Cardiac septum (tissue), 1 donor: ENCODE measurements around the gene PIP4K2C. TPM values are rescaled to one million over a fixed set of nuclear protein-coding genes. Genes with fewer than 3 reads are reported as not detected.
"Not testable (repeated sequence)": the region's sequence is repeated elsewhere in the genome, so short reads cannot be mapped to it uniquely, and the experiment has no call there.

Experiments used
- DNase-seq: peaks from one replicate; pipeline ENCODE4 v3.0.0-alpha.2; 2020; ENCODE audit warnings: low spot score
- intact Hi-C: fragments of 100-400 bp; cut with DNase I; formaldehyde crosslinking; loops from one replicate; pipeline ENCODE4 v1.14.0; 2022
- total RNA-seq: library from RNA; stranded (reverse); fragmentation: NEBNext Ultra II Directional; extraction: Animal tissue kit (Norgen Biotek cat#: 25700); gene quantifications from one replicate; pipeline ENCODE4 v1.2.1, GENCODE V29; 2021
- donor health status: DM: no; HTN: no; CAD: no.

The PIP4K2C gene
- total RNA-seq, 1 donor from 2014 or later, result 17.9 TPM

DNA sequence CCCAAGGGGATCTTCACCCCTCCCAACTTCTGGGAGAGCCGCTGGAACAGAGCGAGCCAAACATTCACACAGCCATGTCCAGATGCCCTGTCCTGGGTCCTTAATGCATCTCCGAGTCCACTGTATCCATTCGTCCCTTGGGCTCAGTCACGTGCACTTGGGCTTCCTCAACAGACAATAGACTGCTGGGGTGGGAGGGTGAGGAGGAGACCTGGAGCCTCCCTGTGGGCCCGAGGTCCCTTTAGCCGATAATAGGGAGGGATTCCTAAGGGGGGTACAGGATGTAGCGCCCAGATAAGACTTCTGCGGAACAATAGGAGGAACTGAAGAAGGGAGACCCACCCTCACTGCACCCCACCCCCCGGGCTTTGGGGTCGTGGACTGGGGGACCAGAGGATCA, 26.9 kb downstream of the PIP4K2C start:
- DNase-seq, result peak; percentile 75
- intact Hi-C loops, result no loop called here

DNA sequence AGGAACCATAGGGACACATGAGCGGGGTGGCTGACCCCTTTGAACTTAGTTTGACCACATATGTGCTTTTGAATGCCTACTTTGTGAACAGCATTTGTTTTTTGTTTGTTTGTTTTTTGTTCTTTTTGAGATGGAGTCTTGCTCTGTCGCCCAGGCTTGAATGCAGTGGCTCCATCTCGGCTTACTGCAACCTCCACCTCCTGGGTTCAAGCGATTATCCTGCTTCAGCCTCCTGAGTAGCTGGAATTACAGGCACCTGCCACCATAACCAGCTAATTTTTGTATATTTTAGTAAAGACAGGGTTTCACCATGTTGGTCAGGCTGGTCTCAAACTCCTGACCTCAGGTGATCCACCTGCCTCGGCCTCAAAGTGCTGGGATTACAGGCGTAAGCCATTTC, 27.4 kb downstream of the PIP4K2C start:
- DNase-seq, result peak; percentile 22
- intact Hi-C loops, result not testable (repeated sequence)

DNA sequence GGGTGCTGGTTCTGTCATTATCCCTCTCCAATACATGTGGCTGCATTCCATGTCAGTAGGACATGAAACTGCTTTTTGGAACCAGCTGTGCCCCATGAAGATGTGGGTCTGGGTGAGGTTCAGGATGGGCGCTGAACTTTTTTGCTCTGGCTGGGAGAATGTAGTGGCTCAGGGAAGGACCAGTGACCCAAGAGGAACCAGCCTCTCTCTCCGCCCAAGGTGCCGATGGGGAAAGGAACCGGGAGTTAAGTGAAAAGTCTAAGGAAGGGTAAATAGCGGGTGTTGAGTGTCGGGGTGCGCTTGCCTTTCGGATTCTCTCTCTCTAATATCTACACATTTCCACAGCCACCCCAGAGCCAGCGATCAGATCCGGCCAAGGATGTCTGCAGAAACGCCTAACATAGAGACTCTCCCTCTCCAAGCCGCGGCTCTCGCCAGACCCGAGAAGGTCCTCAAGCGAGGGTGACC, 28.0 kb downstream of the PIP4K2C start:
- peak; percentile 74 for DNase-seq
- intact Hi-C loops, result no loop called here

DNA sequence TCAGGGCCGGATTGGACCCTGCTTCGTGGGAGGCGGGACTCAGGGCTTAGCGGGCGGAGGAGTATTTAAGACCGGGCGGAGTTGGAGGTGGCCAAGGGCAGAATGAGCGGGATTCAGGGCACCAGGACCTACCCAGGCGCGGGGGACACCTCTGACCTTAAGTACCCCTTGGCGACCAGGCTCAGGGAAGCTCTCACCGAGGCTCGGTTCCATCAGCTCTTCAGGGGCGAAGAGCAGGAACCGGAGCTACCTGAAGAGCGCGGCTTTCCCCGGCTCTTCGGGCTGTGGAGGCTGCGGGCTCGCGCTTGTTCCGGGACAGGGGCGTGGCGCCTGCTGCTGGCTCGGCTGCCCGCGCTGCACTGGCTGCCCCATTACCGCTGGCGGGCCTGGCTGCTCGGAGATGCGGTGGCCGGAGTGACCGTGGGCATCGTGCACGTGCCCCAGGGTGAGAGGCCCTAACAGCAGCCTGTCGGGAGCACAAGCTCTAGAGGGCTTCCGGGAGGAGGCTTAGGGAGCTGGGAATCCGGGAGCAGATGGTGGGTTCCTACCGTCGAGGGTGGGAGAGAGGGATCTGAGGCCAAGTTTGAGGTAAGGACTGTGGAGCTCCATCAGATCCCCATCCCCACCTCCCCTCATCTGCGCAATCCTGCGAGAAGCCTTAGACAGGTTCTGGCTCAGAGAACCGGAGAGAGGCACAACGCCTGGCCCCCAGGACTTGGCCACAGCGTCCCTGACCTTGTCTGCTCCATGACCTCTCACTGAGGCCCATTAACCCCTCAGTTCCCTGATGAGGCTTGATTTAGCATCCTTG, 28.6 kb downstream of the PIP4K2C start:
- peak; percentile 49 for DNase-seq
- intact Hi-C loops, result no loop called here

DNA sequence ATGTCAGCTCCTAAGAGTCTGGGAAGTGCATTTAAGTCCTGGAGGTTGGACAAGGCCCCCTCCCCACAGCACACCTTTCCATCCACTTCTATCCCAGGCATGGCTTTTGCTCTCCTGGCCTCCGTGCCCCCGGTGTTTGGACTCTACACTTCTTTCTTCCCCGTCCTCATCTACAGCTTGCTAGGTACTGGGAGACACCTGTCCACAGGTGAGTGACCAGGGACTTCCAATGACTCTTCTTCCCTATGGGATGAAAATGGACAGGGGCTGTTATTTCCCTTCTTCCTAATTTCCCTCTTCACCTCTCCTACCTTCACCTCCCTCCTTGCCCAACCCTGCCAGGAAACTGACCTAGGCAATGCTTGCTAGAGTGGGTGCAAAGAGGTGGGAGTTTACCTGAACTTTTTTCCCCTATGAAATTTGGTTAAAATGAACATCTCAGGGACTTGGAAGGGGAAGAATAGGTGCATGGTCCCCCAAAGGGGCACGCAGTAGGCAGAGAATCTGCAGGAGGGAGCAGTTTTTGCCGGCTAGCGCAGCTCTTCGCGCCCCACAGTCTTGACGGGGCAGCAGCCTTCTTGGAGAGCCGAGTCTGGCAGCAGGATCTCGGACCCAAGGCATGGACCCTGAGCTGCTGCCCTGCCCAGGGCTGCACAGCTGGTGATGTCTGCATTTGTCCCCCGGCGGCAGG, 29.4 kb downstream of the PIP4K2C start:
- intact Hi-C loops, result no loop called here
- DNase-seq, result peak; percentile 19

DNA sequence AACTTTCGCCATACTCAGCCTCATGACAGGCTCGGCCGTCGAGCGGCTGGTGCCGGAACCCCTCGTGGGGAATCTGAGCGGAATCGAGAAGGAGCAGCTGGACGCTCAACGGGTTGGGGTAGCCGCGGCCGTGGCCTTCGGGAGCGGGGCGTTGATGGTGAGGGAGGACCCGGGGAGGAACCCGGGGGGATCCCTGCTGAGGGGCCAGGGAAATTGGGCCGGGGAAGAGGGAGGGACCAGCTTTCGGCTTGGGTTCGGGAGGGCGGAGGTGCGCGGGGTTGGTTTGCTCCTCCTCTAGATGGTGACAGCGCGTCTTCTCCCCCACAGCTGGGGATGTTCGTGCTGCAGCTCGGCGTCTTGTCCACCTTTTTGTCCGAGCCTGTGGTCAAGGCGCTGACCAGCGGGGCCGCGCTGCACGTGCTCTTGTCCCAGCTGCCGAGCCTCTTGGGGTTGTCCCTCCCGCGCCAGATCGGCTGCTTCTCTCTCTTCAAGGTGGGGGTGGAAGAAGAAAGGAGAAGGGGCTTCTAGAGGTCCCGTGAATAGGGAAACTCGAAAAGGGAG, 30.0 kb downstream of the PIP4K2C start:
- intact Hi-C loops, result no loop called here
- DNase-seq, result peak; percentile 73

DNA sequence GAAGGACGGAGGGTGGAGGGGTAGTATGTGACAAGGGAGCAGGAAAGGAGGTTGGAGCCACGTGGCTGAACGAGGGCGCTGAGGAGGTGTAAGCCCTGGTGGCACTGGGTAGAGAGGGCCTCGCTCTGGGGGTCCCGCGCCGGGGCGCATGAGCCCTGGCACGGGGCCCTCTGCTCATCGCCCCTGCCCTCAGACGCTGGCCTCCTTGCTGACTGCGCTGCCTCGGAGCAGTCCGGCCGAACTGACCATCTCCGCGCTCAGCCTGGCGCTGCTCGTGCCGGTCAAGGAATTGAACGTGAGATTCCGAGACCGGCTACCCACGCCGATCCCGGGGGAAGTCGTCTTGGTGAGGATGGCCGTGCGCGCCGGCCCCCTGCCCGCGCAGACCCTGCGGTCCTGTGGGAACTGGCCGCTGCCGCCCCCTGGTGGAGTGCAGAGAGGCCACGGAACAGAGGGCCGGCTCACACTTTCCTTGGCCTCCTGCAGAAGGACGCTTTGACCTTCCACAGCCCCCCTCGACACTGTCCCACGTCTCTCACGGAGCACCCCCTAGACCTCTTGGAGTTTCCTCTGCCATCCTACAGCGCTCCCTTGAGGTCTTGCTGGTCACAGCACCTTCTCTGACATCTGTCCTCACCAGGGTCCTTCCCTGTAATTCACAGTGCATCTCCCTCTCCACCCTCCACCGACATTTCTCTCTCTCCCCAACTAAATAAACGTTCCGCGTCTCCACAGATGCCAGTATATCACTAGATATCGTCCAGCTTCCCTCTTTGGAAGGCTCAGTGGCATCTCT, 30.7 kb downstream of the PIP4K2C start:
- peak; percentile 81 for DNase-seq
- intact Hi-C loops, result loop anchor here (1.0 kb wide), 1 partner anchor 38 kb away; no protein-coding TSS in a partner anchor

DNA sequence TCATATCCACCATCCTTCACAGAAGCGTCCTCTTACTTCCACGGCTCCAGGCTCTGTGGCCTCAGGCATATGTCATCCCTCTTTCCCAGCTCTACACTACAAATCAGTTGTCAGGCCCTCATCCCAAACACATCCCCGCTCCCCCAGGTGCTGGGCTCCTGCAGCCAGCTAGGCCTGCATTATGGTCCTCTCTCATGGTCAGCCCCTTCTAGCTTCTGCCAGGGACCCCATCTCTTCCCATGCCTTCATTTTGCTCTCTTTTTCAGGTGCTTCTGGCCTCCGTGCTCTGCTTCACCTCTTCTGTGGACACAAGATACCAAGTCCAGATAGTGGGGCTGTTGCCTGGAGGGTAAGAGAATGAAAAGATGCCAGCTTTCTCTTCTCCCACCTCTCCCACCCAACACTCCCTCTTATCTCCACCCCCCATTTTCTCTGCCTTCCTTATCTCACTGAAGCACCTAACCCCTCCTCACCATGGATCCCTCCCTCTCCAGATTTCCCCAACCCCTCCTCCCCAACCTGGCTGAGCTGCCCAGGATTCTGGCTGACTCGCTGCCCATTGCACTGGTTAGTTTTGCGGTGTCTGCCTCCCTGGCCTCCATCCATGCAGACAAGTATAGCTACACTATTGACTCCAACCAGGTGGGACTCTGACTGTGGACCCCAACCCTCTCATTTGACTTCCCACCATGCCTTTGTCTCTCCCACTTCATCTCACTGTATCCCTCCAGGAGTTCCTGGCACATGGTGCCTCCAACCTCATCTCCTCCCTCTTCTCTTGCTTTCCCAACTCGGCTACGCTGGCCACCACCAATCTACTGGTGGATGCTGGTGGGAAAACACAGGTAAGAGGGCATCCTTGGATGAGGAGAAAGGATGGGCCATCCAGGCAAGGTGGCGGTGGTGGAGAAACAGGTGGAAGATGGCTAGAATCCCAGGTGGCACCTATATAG, 31.6 kb downstream of the PIP4K2C start:
- peak; percentile 44 for DNase-seq

DNA sequence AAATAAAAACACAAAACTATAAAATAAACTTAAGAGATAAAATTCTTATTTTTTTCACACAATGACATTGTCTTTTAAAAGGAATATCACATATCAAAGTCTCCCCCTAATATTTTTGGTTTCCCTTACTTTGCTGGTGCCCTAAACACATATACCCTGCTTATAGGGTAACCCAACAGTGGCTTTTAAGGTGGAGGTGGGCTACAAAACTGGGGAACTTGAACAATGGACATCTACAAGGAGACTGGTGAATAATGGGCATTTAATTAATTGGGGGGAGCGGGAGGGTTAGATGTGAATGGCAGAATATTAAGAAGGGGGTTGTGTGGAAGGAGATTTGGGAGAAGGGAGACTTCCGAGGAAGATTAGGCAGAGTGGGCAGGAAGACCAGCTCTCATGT, 32.4 kb downstream of the PIP4K2C start:
- intact Hi-C loops, result no loop called here
- DNase-seq, result peak; percentile 10

More for the DNA sequence above, 31.6 kb downstream of the PIP4K2C start:
- intact Hi-C loops, result loop anchor here (1.0 kb wide), 1 partner anchor 39 kb away; no protein-coding TSS in a partner anchor

DNA sequence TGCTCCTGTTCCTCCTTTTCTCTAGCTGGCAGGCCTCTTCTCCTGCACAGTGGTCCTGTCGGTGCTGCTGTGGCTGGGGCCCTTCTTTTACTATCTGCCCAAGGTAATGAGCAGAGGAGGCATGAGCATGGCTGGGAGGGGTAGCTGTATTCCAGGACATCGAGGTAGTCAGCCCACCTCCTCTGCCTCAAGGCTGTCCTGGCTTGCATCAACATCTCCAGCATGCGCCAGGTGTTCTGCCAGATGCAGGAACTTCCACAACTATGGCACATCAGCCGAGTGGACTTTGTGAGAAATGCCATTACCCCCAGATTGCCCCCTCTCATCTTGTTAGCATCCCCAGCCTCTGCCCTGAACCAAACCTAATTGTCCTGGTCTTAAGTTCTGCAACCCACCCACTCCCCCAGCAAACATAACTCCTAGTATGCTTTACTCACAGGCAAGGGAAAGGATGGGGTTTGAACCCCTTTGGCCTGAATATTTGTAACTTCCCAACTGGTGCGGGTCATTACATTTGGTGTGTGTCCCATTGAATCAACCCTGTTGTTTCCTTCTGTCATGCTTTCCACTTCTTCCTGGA, 32.9 kb downstream of the PIP4K2C start:
- intact Hi-C loops, result no loop called here

DNA sequence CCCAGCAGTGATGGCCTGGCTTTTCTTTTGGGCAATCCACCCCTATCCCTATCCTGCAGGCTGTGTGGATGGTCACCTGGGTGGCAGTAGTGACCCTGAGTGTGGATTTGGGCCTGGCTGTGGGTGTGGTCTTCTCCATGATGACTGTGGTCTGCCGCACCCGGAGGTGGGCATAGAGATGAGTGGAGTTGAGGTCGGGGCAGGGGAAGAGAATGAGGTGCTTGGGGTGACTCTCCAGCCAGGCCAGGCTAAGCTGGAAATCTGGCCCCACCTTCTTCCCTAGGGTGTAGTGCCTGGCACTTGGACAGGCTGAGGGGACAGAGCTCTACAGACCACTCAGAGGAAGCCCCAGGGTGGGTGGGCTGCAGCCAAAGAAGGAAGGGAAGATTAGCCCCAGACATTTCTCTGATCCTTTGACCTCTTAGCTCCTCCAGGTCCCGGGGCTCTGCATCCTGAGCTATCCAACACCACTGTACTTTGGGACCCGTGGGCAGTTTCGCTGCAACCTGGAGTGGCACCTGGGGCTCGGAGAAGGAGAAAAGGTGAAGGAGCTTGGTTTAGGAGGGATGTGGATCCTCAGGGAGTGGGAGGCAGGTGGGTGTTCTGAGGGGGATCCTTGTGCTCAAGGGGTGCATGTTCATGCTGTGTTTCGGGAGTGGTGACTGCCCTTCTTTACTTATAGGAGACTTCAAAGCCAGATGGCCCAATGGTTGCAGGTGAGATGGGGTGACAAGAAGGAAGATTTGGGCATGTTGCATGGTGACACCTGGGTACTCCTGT, 33.6 kb downstream of the PIP4K2C start:
- DNase-seq, result peak; percentile 46
- intact Hi-C loops, result no loop called here

More for the DNA sequence above, 32.9 kb downstream of the PIP4K2C start:
- DNase-seq, result peak; percentile 72

DNA sequence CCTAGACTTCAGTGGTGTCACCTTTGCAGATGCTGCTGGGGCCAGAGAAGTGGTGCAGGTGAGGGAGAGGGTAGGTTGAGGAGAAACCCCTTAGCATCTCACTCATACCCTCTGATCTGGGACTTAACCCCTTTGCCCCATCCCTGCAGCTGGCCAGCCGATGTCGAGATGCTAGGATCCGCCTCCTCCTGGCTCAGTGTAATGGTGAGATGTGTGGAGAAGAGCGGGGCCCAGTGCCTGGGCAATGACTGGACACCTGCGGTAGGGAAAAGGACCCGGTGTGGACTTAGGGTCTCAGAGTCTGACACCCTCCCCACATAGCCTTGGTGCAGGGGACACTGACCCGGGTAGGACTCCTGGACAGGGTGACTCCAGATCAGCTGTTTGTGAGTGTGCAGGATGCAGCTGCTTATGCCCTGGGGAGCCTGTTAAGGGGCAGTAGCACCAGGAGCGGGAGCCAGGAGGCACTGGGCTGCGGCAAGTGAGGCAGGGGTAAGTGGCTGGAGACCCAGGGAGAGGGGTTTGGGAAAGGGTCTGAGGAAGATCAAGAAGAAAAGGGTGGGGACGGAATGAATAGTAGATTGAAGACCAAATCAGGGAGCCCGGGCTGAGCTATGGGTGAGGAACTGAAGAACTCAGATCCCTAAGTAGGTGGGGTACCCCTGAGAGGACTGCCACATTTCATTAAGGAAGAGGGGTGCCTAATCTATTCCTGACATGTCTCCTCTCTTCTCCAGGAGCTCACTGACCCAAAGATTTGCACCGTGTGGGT, 34.5 kb downstream of the PIP4K2C start:
- peak; percentile 38 for DNase-seq

DNA sequence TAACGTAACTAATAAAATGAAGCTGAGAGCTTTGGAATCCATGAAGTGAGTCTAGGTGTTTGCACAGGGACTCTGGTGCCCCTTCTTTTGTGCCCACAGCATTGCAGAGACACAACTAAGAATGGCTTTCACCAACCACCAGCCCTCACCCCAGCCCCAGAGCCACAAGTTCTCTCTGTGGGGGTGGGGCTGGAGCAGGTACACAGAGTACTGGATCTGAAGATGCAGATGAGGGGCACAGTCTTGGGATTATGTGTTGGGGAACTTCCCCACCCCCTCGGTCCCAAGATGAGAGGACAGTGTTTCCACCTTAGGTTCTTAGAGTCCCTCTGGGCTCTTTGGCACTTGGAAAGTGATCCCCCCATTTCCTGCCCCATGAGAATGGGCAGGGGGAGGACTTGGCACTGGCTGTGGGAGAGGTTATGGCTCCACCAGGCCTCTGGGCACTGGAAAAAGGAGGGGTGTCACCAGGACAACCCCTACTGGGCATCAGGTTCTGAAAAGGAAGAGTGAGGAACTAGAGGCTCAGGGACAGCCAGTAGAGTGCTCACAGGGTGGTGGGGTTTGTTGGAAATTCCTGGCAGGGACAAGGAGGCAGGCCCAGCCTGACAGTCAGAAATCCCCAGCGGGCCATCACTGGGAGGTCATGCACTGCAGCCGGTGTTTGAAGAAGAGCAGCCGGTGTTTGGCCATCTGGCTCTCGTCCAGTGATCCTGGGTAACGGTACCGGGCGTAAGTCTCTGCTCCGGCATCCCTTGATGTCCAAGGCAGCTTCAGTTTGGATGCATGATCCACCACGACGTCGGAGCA, 35.3 kb downstream of the PIP4K2C start:
- peak; percentile 38 for DNase-seq
- intact Hi-C loops, result no loop called here

More for the DNA sequence above, 34.5 kb downstream of the PIP4K2C start:
- intact Hi-C loops, result no loop called here

DNA sequence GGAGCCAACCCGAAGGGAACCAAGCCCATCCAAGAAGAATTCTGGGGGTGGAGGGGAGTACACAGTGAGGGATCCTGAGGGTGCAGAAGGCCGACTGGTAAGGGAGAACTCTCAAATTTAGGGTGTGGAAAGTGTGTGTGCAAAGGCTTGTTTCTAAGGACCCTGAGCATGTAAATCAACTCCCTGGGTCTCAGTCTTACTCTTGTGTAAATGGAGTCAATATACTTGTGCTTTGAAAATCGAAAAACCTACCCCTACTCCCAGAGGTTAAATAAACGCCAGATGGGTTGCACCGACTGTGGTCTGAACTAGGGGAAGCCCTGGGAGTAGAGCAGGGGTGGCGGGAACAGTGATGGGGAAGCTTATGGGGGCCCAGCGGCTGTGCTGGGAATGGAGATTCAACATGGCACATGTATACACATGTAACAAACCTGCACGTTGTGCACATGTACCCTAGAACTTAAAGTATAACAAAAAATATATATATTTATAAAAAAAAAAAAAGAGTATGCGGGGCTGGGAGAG, 36.0 kb downstream of the PIP4K2C start:
- peak; percentile 33 for DNase-seq
- intact Hi-C loops, result no loop called here

DNA sequence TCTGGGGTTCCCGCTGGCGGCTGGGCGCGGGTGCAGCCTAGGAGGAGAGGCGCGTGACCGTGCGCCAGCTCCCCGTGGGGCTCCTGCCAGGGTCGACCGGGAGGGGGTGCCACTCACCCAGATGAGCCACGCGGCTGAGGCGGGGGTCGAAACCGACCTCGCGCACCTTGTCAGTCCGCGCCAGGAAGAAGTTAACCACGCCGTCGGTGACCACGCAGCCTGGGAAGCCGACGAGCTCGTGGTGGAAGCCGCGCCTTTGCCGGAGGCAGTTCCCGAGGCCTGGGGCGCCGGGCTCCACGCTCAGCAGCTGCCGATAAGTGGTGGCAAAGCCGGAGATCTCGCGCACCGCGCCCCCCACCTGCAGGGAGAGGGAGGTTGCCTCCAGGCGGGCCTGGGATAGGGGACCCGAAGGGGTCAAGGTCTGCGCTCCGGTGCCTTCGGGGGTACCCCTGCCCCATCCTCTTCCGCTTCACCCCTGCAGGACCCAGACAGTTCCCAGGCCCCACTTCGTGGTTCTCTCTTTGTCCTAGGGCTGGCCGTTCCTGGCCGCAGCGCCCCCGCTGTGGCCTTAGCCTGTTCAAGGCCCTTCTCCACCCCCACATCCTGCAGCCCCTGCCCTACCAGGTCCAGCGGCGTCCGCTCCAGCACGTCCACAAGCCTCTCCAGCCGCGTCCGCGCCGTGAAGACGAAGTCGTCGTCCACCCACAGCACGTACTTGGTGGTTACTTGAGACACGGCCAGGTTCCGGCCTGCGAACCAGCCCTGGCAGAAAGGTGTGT, 36.7 kb downstream of the PIP4K2C start:
- DNase-seq, result peak; percentile 72
- intact Hi-C loops, result no loop called here
